ENCODE measurements around the gene SRR.

- TF ChIP-seq CTCF (IDR thresholded peaks at IDR 0.05) (no peak), POLR2A (IDR thresholded peaks at IDR 0.05) (no peak)
Observed at GRCh38 chr17:2372681-2373080, 68.9 kb downstream of the SRR start.

Measured in Peyer's patch (tissue), 4 donors.